KOPT-K1 (cell line): Measurements from ENCODE around the gene PFKFB4.
"Not testable (repeated sequence)": the region's sequence is repeated elsewhere in the genome, so short reads cannot be mapped to it uniquely, and the experiment has no call there.

ENCODE experiments used
- H3K27ac ChIP-seq: fragments of 200-600 bp; sonication (generic); 2 replicates; pipeline ENCODE4 v1.5.1; 2016; ENCODE audit warnings: antibody characterized with exemption, mild to moderate bottlenecking, low read depth, low read length; ENCODE audit not compliant: poor library complexity, severe bottlenecking
- H3K36me3 ChIP-seq: fragments of 200-600 bp; sonication (generic); 2 replicates; pipeline ENCODE4 v1.5.1; 2017; ENCODE audit warnings: antibody characterized with exemption, mild to moderate bottlenecking, low read length, moderate library complexity; ENCODE audit not compliant: insufficient read depth
- H3K9me3 ChIP-seq: fragments of 200-600 bp; sonication (generic); 2 replicates; pipeline ENCODE4 v1.5.1; 2017; ENCODE audit warnings: antibody characterized with exemption, low read length, mild to moderate bottlenecking; ENCODE audit not compliant: insufficient read depth, poor library complexity, severe bottlenecking

Gene PFKFB4

DNA sequence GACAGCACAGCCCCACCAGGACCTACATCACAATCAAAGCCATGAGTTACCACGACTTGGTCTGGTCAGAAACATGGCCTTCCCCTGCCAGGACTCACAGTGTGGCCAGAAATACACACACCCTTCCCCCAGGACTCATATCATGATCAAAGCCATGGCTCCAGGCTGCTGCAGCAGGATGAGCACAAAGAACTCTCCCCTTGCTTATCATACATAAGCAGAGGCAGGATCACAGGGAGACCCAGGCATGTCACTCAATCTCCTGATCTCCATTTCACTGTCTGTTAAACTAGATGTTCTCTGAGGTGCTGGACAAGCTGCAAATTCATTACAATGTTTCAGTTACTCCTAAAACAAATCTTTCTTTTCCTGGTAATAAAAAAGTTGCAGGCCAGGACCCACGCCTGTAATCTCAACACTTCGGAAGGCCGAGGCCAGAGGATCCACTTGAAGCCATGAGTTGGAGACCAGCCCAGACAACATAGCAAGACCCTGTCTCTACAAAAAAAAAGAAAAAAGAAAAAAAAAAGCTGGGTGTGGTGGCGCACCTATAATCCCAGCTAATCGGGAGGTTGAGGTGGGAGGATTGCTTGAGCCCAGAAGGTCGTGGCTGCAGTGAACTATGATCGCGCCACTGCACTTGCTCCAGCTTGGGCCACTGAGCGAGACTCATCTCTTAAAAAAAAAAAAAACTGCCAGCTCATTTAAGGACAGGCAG, 1.2 kb downstream of the PFKFB4 start:
- H3K27ac ChIP-seq: no peak overlapping the region
- no peaks in the 10 kb centered on the region for H3K36me3 ChIP-seq
- H3K9me3 ChIP-seq: no peaks in the 10 kb centered on the region

DNA sequence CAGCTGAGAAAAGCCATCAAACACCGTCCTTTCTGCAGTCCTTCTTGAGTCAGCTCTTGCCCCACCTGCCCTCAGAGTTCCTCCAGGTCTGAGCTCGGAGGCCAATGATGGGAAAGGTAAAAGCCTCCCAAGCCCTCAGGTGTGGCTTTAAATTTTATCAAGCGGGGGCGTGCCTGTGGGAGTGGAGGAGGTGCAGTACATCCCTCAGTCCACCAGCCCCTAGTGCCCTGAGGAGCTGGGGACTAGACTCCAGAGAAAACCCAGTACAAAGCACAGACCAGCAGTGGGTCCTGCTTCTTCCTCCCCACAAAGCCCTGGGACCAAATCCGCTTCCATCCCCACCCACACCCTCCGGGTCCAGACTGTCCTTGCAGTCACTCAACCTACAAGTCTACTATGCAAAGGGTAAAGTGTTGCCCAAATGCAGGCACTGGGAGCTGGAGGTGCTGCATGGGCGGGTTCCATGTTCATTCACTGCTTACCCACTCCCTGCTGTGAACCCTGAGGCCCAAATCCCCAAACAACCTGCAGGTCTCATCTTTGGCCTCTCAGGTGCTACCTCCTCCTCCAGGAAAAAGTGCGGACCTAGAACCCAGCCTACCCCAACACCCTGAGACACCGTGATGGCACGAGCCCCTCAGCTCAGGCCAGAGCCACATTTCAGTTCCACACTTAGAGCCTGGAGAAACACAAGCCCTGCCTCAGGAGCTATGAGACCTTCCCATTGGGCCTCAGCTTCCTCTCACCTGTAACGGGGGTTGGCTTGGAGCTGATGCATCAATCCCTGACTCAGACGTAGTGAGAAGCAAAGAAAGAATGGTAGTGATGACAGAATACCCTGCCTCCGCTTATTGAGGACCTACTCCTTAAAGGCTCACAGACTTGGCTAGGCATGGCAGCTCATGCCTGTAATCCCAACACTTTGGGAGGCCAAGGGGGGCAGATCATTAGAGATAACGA, 2.4 kb downstream of the PFKFB4 start:
- Histone ChIP-seq H3K9me3 (no peaks in the 10 kb centered on the region), H3K36me3 (no peaks in the 10 kb centered on the region), H3K27ac (no peak overlapping the region)

DNA sequence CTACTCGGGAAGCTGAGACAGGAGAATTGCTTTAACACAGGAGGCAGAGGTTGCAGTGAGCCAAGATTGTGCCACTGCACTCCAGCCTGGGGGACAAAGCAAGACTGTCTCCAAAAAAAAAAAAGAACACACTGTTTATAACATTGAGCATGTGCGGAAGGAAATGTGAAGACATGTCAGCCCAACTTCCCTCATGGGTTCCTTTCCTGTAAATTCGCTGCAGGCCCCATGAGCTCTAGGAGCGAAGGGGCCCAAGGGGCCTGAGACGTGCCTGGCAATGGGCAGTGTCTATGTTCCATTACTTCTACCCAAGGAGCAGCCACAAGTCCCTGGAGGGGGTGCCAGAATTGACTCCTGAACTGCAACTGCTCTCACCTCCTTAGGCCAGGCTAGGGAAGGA, 3.2 kb downstream of the PFKFB4 start:
- no peaks in the 10 kb centered on the region for H3K36me3 ChIP-seq
- no peak overlapping the region for H3K27ac ChIP-seq
- no peaks in the 10 kb centered on the region for H3K9me3 ChIP-seq

DNA sequence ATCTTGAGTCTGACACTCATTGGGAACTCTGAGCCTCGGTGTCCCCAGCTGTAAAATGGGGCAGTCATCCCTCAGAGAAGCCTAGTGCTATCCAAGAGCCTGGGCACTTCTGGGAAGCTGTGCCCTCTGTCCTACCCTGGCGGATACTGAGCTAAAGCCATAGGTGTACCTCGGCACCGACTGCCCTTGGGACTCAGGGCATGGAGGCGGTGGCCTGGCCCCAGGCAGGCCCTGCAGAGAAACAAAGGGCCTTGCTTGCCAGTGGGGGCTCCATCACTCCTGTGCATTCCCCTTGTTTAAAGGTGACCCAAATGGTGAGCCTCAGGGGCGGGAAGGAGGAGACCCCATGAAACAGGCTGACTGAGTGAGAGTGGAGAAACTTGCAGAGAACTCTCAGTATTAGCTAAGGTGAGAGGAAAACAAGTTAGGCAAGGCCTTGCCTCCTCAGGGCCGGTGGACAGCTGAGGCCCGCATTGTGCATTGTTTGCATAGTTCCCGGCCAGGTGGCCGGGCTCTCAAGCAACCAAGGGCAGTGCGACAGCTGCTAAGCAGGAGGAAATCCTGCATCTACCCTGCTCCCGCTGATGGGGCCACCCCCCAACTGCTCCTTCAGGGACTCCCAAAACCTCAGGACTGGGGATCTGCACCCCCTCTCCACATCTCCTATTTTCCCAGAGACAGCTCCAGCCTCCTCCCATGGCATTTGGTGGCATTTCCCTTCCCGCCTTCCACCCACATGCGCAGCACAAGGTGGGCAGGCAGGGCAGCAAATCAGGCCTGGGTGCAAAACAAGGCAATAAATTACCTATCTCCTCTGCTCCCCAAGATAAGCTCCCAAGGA, 4.3 kb downstream of the PFKFB4 start:
- Histone ChIP-seq H3K36me3 (peaks cover 8% of the 10 kb centered on the region), H3K27ac (no peak overlapping the region), H3K9me3 (no peaks in the 10 kb centered on the region)

DNA sequence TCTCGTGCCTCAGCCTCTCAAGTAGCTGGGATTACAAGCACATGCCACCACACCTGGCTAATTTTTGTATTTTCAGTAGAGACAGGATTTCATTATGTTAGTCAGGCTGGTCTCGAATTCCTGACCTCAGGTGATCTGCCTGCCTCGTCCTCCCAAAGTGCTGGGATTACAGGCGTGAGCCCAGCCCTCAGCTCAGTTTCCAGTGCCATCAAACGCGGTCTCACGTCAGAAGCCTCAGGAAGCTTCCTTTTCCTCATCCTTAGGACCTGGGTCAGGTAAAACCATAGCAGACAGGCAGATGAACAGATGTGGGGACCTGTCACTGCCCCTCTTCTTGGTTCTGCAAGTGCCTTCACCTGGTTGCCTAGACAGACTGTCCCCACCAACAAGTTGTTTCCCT, 5.0 kb downstream of the PFKFB4 start:
- H3K9me3 ChIP-seq, H3K27ac ChIP-seq: not testable (repeated sequence)
- peaks cover 15% of the 10 kb centered on the region for H3K36me3 ChIP-seq

DNA sequence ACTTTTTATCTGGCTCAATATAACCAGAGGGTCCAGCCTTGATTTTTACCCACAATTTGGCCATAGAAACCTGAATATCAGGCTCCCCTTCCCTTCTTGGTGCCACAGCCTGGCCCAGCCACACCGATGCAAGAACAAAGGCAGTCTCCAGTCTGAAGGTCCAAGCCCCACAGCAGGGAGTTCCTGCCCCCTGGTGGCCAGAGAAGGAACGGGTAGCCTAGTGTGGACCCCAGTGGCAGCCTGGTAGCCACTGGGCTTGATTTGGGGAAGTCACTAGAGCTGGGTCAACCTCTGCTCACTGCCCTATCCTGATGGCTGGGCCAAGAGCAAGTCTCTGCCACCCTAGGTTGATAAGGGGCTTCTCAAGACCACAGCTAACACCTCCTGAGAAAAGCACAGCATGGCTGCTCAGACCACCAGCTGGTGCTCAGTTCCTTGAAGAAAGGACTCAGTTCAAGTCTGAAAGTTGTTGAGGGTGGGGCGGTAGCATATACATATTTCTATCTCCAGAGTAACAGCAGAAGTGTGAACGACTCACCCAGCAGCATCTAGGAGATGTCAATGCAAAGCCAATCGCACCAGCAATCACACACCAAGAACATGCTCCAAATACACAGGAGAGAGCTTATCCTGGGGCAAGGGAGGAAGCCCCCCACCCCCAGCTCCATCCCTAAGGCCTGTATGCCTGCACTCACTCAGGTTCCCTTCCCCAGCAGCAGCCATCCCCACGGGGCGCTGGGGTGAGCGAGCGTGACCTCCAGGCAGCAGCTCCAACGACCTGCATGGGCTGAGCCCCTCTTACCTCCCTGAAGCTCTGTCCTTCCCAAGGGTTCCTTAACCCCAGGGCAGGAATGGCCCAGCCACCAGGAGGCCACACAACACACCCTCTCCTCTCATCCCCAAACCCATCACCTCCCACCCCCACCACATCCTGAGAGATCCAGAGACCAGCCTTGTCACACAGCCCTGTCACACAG, 7.6 kb downstream of the PFKFB4 start:
- H3K27ac ChIP-seq: no peak overlapping the region
- no peaks in the 10 kb centered on the region for H3K9me3 ChIP-seq
- H3K36me3 ChIP-seq: peaks cover 21% of the 10 kb centered on the region

DNA sequence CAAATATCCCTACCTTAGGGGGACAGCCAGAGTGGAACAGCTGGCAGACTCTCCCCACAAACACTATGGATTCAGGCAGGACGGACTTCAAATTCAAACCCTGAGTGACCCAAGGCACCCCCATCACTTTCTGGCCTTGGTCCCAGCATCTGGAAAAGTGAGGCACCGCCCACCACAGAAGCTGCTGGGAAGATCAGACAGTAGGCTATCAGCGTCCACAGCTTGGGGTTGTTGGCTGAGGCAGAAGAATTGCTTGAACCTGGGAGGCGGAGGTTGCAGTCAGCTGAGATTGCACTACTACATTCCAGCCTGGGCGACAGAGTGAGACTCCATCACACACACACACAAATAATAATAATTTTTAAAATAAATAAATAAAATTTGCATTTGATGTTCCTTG, 8.5 kb downstream of the PFKFB4 start:
- H3K36me3 ChIP-seq: peaks cover 21% of the 10 kb centered on the region
- H3K27ac ChIP-seq: no peak overlapping the region

DNA sequence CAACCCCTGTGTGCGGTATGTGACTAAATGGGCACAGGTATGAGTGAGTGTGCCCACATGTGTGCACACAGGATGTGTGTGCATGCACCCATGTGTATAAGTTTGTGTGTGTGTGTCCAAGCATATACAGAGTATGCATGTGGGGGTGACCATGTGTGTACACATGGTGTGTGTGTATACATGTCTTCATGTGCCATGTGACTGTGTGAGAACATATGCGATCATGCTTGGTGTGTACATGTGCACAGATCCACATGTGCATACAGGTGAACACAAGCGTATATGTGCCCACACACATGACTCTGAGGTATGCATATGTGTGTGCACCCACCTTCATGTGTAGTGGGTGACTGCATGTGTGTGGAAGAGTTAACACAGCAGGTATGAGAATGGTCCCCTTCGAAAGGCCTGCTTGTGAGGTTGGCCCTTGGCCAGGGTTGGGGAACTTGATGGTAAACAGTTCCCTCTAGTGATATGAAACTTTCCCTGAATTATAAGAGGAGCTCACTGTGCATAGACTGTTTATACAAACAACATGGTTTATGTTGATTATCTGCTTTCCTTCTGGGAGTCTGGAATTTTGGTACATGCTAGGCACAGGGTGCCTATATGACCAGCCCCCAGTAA, 10.3 kb downstream of the PFKFB4 start:
- H3K27ac ChIP-seq: no peak overlapping the region
- peaks cover 21% of the 10 kb centered on the region for H3K36me3 ChIP-seq
- no peaks in the 10 kb centered on the region for H3K9me3 ChIP-seq

More for the DNA sequence above, 8.5 kb downstream of the PFKFB4 start:
- H3K9me3 ChIP-seq: no peaks in the 10 kb centered on the region

DNA sequence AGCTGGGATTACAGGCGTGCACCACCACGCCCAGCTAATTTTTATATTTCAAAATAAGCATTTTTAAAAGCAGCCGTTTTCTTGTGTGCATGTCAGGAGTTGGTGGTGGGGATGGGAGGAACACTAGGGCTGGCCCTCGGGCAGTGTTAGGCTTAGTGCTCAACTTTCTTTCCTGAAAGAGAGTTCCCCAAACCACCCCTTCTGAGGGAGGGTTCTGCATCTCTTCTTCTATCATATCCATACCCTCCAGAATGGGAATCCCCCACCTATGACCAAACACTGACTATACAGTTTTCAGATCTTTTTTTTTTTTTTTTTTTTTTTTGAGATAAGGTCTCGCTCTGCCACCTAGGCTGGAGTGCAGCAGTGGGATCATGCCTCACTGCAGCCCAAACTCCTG, 12.5 kb downstream of the PFKFB4 start:
- H3K27ac ChIP-seq: no peak overlapping the region
- peaks cover 21% of the 10 kb centered on the region for H3K36me3 ChIP-seq
- no peaks in the 10 kb centered on the region for H3K9me3 ChIP-seq

DNA sequence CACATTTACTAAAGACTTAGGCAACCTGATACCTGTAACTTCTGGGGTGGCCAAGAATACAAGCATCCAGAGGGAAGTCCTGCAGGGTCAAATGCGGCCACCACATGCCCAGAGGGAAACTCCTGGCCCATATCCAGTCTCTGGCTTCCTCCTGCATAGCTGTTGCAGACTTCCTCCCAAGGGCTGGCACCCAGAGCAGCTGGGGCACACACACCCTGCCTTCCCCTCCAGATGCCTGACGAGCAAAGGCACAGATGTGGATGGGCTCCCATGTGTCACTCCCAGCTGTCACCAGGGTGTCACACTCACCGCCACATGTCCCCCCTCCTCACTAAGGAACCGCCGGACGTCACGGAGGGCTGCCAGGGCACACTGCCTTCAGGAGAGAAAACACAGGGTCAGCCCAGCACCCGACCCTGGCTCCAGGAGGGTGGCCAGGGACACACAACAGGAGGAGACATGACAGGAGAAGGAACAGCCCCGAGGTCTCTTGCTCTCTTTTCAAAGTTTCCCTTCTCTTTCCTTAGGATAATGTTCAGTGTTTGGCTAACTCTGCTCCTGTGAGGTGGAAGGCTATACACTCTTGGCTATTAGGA, 13.2 kb downstream of the PFKFB4 start:
- Histone ChIP-seq H3K27ac (no peak overlapping the region), H3K9me3 (no peaks in the 10 kb centered on the region), H3K36me3 (peaks cover 21% of the 10 kb centered on the region)

DNA sequence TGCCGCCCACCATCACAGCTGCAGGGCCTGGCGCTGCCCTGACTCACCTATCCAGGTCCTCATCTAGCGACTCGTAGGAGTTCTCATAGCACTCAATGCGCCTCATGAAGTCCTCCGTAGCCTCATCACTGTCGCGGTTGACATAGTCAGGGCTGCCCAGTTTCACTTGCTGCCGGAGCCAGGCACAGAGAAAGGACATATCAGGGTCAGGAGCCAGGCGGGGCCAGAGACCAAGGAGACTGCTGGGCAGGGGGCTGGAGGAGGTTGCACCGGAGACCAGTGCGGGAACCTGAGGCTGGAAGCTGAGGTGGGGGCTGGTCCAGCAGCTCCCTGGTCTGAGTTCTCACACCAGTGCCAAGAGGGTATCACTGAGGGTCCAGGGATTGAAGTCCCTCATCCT, 18.2 kb downstream of the PFKFB4 start:
- peaks cover 22% of the 10 kb centered on the region; the same call in 1 of the 2 replicates for H3K36me3 ChIP-seq
- H3K27ac ChIP-seq: no peak overlapping the region
- H3K9me3 ChIP-seq: no peaks in the 10 kb centered on the region

DNA sequence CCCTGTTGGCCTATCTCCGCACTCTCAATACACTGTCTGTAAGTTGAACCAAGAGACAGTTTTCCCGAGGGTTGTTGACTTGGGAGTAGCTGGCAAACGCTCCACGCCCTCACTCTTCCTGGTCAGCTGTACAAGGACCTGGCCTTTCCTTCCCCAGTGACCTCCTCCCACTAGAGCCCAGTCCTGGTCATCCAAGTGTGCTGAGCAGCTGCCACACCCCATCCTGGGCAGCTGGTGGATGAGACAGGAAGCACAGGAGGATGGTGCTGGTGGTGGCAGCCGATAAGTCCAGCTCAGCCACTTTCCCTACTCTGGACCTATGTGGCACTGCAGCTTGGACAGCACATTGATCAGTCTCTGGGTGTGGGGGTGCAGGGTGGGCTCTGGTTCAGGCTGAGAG, 19.8 kb downstream of the PFKFB4 start:
- Histone ChIP-seq H3K9me3 (no peaks in the 10 kb centered on the region), H3K36me3 (peaks cover 22% of the 10 kb centered on the region), H3K27ac (no peak overlapping the region)

DNA sequence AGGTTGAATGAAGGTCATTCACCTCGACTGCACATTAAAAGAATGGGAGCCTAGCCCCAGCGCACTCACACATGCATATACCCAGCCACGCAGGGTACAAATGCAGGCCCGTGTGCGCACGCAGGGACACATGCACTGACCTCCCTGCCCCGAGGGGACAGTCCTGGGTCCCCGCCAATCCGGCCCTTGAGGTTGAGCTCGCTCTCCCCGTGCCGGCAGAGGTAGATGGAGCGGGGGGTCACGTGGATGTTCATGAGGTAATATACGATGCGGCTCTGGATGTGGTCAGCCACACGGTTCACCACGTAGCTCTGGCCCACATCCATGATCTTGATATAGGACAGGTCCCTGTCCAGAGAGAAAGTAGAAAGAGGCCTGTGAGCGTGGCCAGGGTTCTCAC, 20.5 kb downstream of the PFKFB4 start:
- Histone ChIP-seq H3K27ac (no peak overlapping the region), H3K36me3 (peaks cover 22% of the 10 kb centered on the region), H3K9me3 (no peaks in the 10 kb centered on the region)
